HepG2 (cell line): ENCODE measurements around the gene NOL4L. TPM values are rescaled to one million over a fixed set of nuclear protein-coding genes. Genes with fewer than 3 reads are reported as not detected.

Source experiments
- ATAC-seq: fragments of 200-7000 bp; cut with Tn5 transposase; 3 replicates; pipeline ENCODE4 v1.9.1; 2020; ENCODE audit warnings: mild to moderate bottlenecking, moderate library complexity
- BruUV-seq: library from RNA; stranded (reverse); fragments of 400-500 nt; replicated peaks from 2 replicates; lab custom pipeline; 2021; lab: Mats Ljungman, UMichigan
- CTCF ChIA-PET: fragments of 300-600 bp; formaldehyde crosslinking; extraction: SDS; loops from one replicate; lab custom pipeline; 2021; ENCODE audit warnings: low total read pairs, inconsistent platforms, low intra/inter-chr PET ratio; lab: Yijun Ruan, JAX
- POLR2A ChIA-PET: fragments of 350-600 bp; sonication (Branson Sonifier 250); formaldehyde crosslinking; loops from one replicate; lab custom pipeline; 2020; ENCODE audit warnings: antibody characterized with exemption, inconsistent platforms; lab: Yijun Ruan, JAX
- DNase-seq: peaks from one replicate; pipeline ENCODE4 v3.0.0-alpha.2; 2015; ENCODE audit warnings: low spot score
- FAIRE-seq: peaks from 3 replicates; lab custom pipeline; 2011; peaks lifted over from hg19 to GRCh38; lab: Jason Lieb, UNC
- H2AFZ ChIP-seq: one replicate; pipeline ENCODE4 v1.6.1; 2011; ENCODE audit warnings: low read length, inconsistent platforms
- H3K27ac ChIP-seq: fragments of 300-600 bp; 3 replicates; pipeline ENCODE4 v1.8.0; 2011; ENCODE audit warnings: mixed run types, mild to moderate bottlenecking, mixed read lengths, low read length, inconsistent platforms; ENCODE audit not compliant: insufficient read depth; ENCODE audit errors: extremely low read length
- H3K27me3 ChIP-seq, 2 experiments: fragments of 200-600 bp in 1 of 2; 2 replicates in 1 of 2; 3 replicates in 1 of 2; pipeline versions ENCODE4 v1.6.0 to v1.8.0; 2011; ENCODE audit warnings: low read length in 2 of 2, mild to moderate bottlenecking in 2 of 2, moderate library complexity in 2 of 2, inconsistent platforms in 1 of 2; ENCODE audit not compliant: insufficient read depth in 2 of 2, control insufficient read depth in 1 of 2
- H3K36me3 ChIP-seq, 2 experiments: fragments of 200-600 bp in 1 of 2; replicated peaks in 1 of 2; 2 replicates in 1 of 2; 3 replicates in 1 of 2; pipeline versions ENCODE4 v1.5.1 to v1.8.0; 2011; ENCODE audit warnings: low read length in 2 of 2, inconsistent platforms in 1 of 2; ENCODE audit not compliant: insufficient read depth in 2 of 2, control insufficient read depth in 1 of 2
- H3K4me1 ChIP-seq: 2 replicates; pipeline ENCODE4 v1.5.1; 2012; ENCODE audit warnings: low read length, inconsistent platforms; ENCODE audit not compliant: insufficient read depth
- H3K4me2 ChIP-seq: 2 replicates; pipeline ENCODE4 v1.6.0; 2011; ENCODE audit warnings: low read depth, low read length, inconsistent platforms
- H3K4me3 ChIP-seq, 3 experiments: fragments of 200-600 bp in 1 of 3; sonication (generic), shearing (Covaris generic) in 1 of 3; replicated peaks in 1 of 3; 2 replicates each; pipeline ENCODE4 v1.5.1; 2011 to 2016; ENCODE audit warnings: low read length in 3 of 3, inconsistent platforms in 2 of 3, low read depth in 2 of 3, mild to moderate bottlenecking in 2 of 3, control low read depth in 1 of 3, mixed read lengths in 1 of 3; ENCODE audit not compliant: insufficient read depth in 1 of 3
- H3K79me2 ChIP-seq: one replicate; pipeline ENCODE4 v1.6.1; 2011; ENCODE audit warnings: low read length, inconsistent platforms; ENCODE audit not compliant: insufficient read depth
- H3K9ac ChIP-seq: 2 replicates; pipeline ENCODE4 v1.6.0; 2011; ENCODE audit warnings: mild to moderate bottlenecking, low read depth, low read length, inconsistent platforms; ENCODE audit not compliant: insufficient read depth
- H3K9me3 ChIP-seq: 2 replicates; pipeline ENCODE4 v1.5.1; 2012; ENCODE audit warnings: mild to moderate bottlenecking, low read length
- H4K20me1 ChIP-seq: 2 replicates; pipeline ENCODE4 v1.6.0; 2011; ENCODE audit warnings: inconsistent platforms, mild to moderate bottlenecking, low read length, moderate library complexity; ENCODE audit not compliant: insufficient read depth
- GPN1 ChIP-seq: sonication (generic); formaldehyde crosslinking; IDR thresholded peaks from 2 replicates; pipeline ENCODE4 v1.5.1; 2020; ENCODE audit warnings: missing genetic modification reagents, borderline replicate concordance
- KMT2A ChIP-seq: sonication (generic); formaldehyde crosslinking; IDR thresholded peaks from 2 replicates; pipeline ENCODE4 v1.4.0; 2020; ENCODE audit warnings: missing genetic modification reagents
- MAX ChIP-seq: IDR thresholded peaks from 2 replicates; pipeline ENCODE4 v1.6.1; 2012; ENCODE audit warnings: inconsistent platforms
- ZBTB26 ChIP-seq: IDR thresholded peaks from 2 replicates; pipeline ENCODE4 v1.6.1; 2016; ENCODE audit warnings: missing compliant biosample characterization, missing genetic modification reagents, borderline replicate concordance
- ZMAT5 ChIP-seq: sonication (generic); formaldehyde crosslinking; IDR thresholded peaks from 2 replicates; pipeline ENCODE4 v1.5.0; 2020; ENCODE audit warnings: mild to moderate bottlenecking, low read depth, missing genetic modification reagents, borderline replicate concordance
- ZNF318 ChIP-seq: sonication (generic); formaldehyde crosslinking; IDR thresholded peaks from 2 replicates; pipeline ENCODE4 v1.4.0; 2020; ENCODE audit warnings: mild to moderate bottlenecking, missing genetic modification reagents
- ZNF776 ChIP-seq: sonication (generic); formaldehyde crosslinking; IDR thresholded peaks from 2 replicates; pipeline ENCODE4 v1.4.0; 2020; ENCODE audit warnings: mild to moderate bottlenecking, missing genetic modification reagents
- WGBS: methylation state at CpG from one replicate; pipeline ENCODE4 v1.1.6; 2017; ENCODE audit warnings: low lambda C conversion rate; 5-methylcytosine and 5-hydroxymethylcytosine counted together
- in situ Hi-C: cut with HindIII; loops from 2 replicates; pipeline ENCODE4 v1.10.0; 2017; ENCODE audit warnings: low pct_unique_long_range_greater_than_20kb; ENCODE audit not compliant: extremely low pct_ligation_motif_present
- intact Hi-C: fragments of 100-400 bp; cut with micrococcal nuclease; formaldehyde crosslinking; loops from one replicate; pipeline ENCODE4 v1.10.0; 2022; ENCODE audit not compliant: unreplicated experiment
- polyA plus RNA-seq, 8 experiments: library from polyadenylated mRNA; depleted of rRNA in 3 of 8; stranded (reverse) in 7 of 8; unstranded in 1 of 8; fragments of >200 nt; fragmentation: Illumina TruSeq in 4 of 8; extraction: Trizol in 4 of 8; gene quantifications; 2 replicates each; pipeline versions ENCODE4 v1.2.1 to v1.2.3, GENCODE V29; 2011 to 2016; ENCODE audit warnings: low read depth in 4 of 8, missing spikeins in 1 of 8, mixed read lengths in 1 of 8; ENCODE audit not compliant: insufficient read depth in 1 of 8
- total RNA-seq, 5 experiments: library from RNA; depleted of rRNA; stranded (reverse); fragments of >200 nt; fragmentation: Illumina TruSeq; extraction: Trizol; gene quantifications; 2 replicates each; pipeline ENCODE4 v1.2.3, GENCODE V29; 2016; ENCODE audit warnings: low read depth in 1 of 5

Gene NOL4L
- total and polyA plus RNA-seq, 2 of the 13 experiments (the other 11 are each of a cell fraction or from before 2014, with no cell fraction given): 16.6 to 35.4 TPM

GRCh38 chr20:32558526-32558925 lies 26.6 kb downstream of the NOL4L start:
- ATAC-seq (no peak), DNase-seq (no peak), FAIRE-seq (no peak)
- 89% methylated on average over 13 of the region's 13 CpGs for whole genome bisulfite sequencing
- Histone ChIP-seq H3K27ac (no peak overlapping the region), H3K9ac (no peak overlapping the region), H3K4me3 (no peak overlapping the region), H3K79me2 (no peaks in the 10 kb centered on the region), H3K36me3 (no peaks in the 10 kb centered on the region; a peak in 2 of 5 replicates), H3K4me1 (peaks cover 95% of the 10 kb centered on the region), H3K27me3 (no peaks in the 10 kb centered on the region), H3K4me2 (no peak overlapping the region), H3K9me3 (no peaks in the 10 kb centered on the region), H4K20me1 (no peaks in the 10 kb centered on the region), H2AFZ (no peak overlapping the region)
- in situ Hi-C loops (no loop called here), intact Hi-C loops (no loop called here)
- ChIA-PET POLR2A (interaction anchor here (2.3 to 6.7 kb wide), 2 partner anchors 15 to 35 kb away, joined by 8 to 124 read pairs; no protein-coding TSS in a partner anchor), CTCF (no interaction called here)
- BruUV-seq: no TSS peak
- TF ChIP-seq ZBTB26 (CRISPR knock-in tag) (no peak), ZNF776 (CRISPR knock-in tag) (no peak), KMT2A (CRISPR knock-in tag) (0 out of 2 replicates have a peak, but pooled peaks have one; percentile 13), ZNF318 (CRISPR knock-in tag) (no peak), MAX (0 out of 2 replicates have a peak, but pooled peaks have one; percentile 5), GPN1 (no peak), ZMAT5 (CRISPR knock-in tag) (no peak)
